GDM1 (cell line): Measurements from ENCODE around the gene NCOA5.
"Not testable (repeated sequence)": the region's sequence is repeated elsewhere in the genome, so short reads cannot be mapped to it uniquely, and the experiment has no call there.

ENCODE experiments used
- DNase-seq: peaks from one replicate; lab custom pipeline; 2025; lab: John Stamatoyannopoulos, UW

The NCOA5 gene

GRCh38 chr20:46120136-46120535 lies 30.4 kb upstream of the NCOA5 start:
- DNase-seq, result no peak

GRCh38 chr20:46119547-46119946 lies 29.8 kb upstream of the NCOA5 start:
- no peak for DNase-seq

- DNase-seq, result no peak
These were observed 29.3 kb upstream of the NCOA5 start for GRCh38 chr20:46119028-46119546.

GRCh38 chr20:46118481-46119020 lies 28.8 kb upstream of the NCOA5 start:
- no peak for DNase-seq

- DNase-seq, result peak; percentile 47
These were observed 28.1 kb upstream of the NCOA5 start, which contains the start of gene CD40 for GRCh38 chr20:46117704-46118467. Gene CD40 (plus strand): TSS chr20:46118314. CDS start chr20:46118344, 30 bp downstream.

GRCh38 chr20:46114449-46114848 lies 24.7 kb upstream of the NCOA5 start:
- DNase-seq, result no peak

GRCh38 chr20:46113113-46113470 lies 23.3 kb upstream of the NCOA5 start:
- no peak for DNase-seq

- DNase-seq, result no peak
These were observed 22.8 kb upstream of the NCOA5 start for GRCh38 chr20:46112430-46113112.

- no peak for DNase-seq
These were observed 22.1 kb upstream of the NCOA5 start for GRCh38 chr20:46111836-46112212.

- no peak for DNase-seq
These were observed 21.5 kb upstream of the NCOA5 start for GRCh38 chr20:46111028-46111835.

GRCh38 chr20:46108976-46109375 lies 19.2 kb upstream of the NCOA5 start:
- DNase-seq, result no peak

GRCh38 chr20:46108435-46108841 lies 18.7 kb upstream of the NCOA5 start:
- DNase-seq, result no peak

- DNase-seq, result no peak
These were observed 17.3 kb upstream of the NCOA5 start for GRCh38 chr20:46107061-46107460.

GRCh38 chr20:46104262-46104661 lies 14.5 kb upstream of the NCOA5 start:
- no peak for DNase-seq

GRCh38 chr20:46102940-46103339 lies 13.2 kb upstream of the NCOA5 start:
- no peak for DNase-seq

GRCh38 chr20:46101957-46102356 lies 12.2 kb upstream of the NCOA5 start:
- DNase-seq, result no peak

GRCh38 chr20:46100988-46101387 lies 11.2 kb upstream of the NCOA5 start:
- no peak for DNase-seq

- DNase-seq, result not testable (repeated sequence)
These were observed 10.7 kb upstream of the NCOA5 start for GRCh38 chr20:46100444-46100843.

- DNase-seq, result no peak
These were observed 9.9 kb upstream of the NCOA5 start for GRCh38 chr20:46099491-46100287.

GRCh38 chr20:46093531-46093930 lies 3.8 kb upstream of the NCOA5 start:
- no peak for DNase-seq
